ENCODE measurements around the gene PERCC1.

The PERCC1 gene

DNA sequence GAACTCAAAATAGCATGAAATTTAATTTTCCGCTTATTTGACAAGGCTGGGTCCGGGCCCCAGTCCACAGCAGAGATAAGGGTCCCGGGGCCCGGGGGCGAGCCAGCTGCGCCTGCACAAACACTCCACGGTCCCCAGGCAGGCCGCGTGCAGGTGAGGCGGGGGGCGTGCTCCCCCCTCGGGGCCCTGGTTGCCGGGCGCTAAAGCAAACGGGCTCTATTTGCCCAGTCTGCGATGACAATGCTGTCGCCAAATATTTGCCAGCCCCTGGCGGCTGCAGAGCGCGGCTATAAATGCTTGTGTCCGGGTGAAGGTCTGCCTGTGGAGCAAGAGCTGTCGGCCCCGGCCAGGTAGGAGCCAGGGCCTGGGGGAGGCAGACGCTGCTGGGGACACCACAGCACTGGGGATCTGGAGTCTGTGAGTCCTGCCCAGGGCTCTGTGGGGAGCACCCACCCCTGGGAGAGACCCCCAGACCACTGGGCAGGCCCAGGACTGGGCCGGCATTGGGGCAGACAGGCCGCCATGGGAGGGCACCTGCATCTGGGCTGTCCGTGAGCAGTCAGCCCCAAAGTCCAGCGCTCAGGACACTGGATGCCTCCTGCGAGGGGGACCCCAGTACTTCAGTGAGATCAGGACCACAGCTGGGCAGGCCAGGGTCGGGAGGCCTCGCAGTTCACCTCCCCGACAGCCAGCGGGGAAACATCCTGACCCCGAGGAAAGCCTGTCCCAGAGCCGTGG lies at the start of gene PERCC1:
Gene PERCC1, plus strand, starts transcription at position 320 of the 738 bp plus-strand sequence. CDS start 1,516 bp downstream, outside the sequence.
- Histone ChIP-seq H3K27ac (no peak within 1 kb of the TSS), H3K4me3 (no peak within 1 kb of the TSS)
- no peak for DNase-seq (ENCODE audit: low spot score)
- TF ChIP-seq, protein P1, sequence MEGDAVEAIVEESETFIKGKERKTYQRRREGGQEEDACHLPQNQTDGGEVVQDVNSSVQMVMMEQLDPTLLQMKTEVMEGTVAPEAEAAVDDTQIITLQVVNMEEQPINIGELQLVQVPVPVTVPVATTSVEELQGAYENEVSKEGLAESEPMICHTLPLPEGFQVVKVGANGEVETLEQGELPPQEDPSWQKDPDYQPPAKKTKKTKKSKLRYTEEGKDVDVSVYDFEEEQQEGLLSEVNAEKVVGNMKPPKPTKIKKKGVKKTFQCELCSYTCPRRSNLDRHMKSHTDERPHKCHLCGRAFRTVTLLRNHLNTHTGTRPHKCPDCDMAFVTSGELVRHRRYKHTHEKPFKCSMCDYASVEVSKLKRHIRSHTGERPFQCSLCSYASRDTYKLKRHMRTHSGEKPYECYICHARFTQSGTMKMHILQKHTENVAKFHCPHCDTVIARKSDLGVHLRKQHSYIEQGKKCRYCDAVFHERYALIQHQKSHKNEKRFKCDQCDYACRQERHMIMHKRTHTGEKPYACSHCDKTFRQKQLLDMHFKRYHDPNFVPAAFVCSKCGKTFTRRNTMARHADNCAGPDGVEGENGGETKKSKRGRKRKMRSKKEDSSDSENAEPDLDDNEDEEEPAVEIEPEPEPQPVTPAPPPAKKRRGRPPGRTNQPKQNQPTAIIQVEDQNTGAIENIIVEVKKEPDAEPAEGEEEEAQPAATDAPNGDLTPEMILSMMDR (IDR thresholded peaks at IDR 0.05): no peak

DNA sequence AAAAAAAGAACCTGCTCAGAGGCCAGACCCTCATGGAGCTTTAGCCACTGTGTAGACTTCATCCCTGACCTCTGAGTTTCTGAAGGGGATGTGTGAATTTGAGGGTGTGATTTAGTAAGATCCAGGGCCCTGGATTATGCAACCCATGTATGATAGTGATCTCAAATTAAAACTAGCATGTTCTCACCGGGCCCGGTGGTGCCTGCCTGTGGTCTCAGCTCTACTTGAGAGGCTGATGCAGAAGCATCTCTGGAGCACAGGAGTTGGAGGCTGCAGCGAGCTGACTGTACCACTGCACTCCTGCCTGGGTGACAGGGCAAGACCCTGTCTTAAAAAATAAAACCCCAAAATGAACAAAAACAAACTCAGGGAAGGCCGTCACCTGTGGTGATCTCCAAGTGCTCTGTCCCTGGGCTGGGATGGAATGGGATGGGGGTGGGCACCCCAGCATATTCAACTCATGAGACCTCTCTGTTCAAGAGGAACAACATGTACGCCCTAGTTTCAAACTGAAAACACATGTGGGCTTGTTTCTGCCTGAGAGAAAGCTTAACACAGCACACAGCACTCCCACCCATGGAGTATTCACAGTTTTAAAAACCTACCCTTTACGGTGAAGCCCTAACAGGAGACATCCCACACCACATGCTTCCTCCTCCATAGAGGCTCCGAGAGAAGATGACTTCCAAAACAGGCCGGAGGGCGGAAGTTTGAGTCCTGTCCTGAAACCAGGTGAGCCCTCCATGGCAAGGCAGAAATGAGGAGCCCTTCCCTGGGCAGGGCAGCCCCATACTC lies 49.1 kb upstream of the PERCC1 start:
- no peak overlapping the region for H3K4me3 ChIP-seq
- DNase-seq (ENCODE audit: low spot score): no peak
- no peak overlapping the region for H3K27ac ChIP-seq
- TF ChIP-seq, protein P1 (IDR thresholded peaks at IDR 0.05): no peak

DNA sequence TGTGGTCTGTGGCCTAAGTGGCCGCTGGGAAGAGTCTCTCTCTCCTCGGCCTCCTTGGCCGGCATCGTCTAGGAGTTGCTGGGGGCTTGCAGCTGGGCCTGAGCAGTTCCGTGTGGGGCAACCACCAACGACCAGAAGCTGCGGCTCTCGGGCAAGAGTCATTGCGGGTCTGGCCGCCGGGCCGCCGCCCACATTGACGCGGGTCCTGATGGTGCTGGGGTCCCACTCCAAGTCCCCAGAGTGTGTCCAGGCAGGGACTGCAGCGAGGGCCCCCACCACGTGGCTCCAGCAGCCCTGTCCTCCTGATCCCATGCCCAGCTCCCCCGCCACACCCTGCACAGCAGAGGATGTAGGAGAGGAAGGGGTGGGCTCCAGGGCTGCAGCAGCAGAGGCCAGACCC lies 47.3 kb upstream of the PERCC1 start:
- H3K27ac ChIP-seq: no peak overlapping the region
- no peak overlapping the region for H3K4me3 ChIP-seq
- TF ChIP-seq, protein P1 (IDR thresholded peaks at IDR 0.05): no peak
- no peak for DNase-seq (ENCODE audit: low spot score)

DNA sequence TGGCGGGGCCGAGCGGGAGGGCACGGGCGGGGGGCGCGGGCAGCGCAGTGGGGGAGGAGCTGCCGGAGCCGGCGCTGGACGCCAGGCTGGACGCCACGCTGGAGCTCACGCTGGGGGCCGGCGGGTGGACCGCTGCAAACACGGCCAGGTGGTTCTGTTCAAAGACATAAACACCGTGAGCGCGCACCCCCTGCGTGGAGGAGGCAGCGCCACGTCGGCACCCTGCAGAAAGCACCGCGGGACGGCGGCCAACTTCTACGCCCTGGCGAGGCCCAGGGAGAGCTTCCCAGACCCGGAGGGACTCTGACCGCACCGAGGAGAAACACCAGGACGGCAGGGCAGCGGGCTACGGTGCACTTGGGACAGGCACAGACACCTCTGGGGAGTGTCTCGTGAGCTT lies 45.6 kb upstream of the PERCC1 start:
- no peak overlapping the region for H3K27ac ChIP-seq

DNA sequence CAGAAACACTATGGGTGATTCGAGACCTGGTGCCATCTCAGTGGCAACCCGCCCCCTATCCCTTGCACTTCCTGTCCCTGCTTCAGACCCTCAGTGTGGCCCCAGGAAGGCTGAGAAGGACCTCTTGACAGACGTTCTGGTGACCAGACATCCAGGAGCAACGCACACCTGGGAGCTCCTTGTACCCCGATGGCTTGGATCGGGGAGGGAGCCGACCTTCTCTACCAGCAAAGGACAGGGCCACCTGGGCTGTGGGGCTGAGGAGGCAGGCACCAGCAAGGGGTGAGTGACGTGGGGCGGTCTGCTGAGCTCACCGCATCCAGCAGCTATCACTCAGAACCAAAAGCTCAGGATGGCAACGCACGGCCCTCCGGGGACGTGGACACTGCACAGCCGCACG lies 43.5 kb upstream of the PERCC1 start:
- no peak overlapping the region for H3K27ac ChIP-seq
- DNase-seq (ENCODE audit: low spot score): no peak
- TF ChIP-seq, protein P1 (IDR thresholded peaks at IDR 0.05): no peak
- H3K4me3 ChIP-seq: no peak overlapping the region

More for the DNA sequence above, 45.6 kb upstream of the PERCC1 start:
- H3K4me3 ChIP-seq: no peak overlapping the region
- TF ChIP-seq, protein P1 (IDR thresholded peaks at IDR 0.05): no peak
- DNase-seq (ENCODE audit: low spot score): no peak

DNA sequence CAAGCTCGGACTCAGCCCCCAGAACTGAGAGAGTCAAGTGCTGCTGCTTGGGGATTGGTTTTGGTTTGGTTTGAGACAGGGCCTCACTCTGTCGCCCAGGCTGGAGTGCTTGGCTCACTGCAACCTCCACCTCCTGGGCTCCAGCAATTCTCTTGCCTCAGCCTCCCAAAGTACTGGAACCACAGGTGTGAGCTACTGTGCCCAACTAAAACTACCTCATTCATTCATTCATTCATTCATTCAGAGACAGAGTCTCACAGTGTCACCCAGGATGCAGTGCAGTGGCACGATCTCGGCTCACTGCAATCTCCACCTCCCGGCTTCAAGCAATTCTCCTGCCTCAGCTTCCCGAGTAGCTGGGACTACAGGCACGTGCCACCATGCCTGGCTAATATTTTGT lies 41.1 kb upstream of the PERCC1 start:
- no peak for DNase-seq (ENCODE audit: low spot score)
- TF ChIP-seq, protein P1 (IDR thresholded peaks at IDR 0.05): no peak
- Histone ChIP-seq H3K4me3 (no peak overlapping the region), H3K27ac (no peak overlapping the region)

Measured in coronary artery (tissue), 2 donors.